ENCODE measurements around the gene PABPC4L.
"Not testable (repeated sequence)": the region's sequence is repeated elsewhere in the genome, so short reads cannot be mapped to it uniquely, and the experiment has no call there.

The PABPC4L gene

GRCh38 chr4:134201216-134202161, at the start of gene PABPC4L:
PABPC4L (minus strand) TSS chr4:134201789; CDS start chr4:134201019, 770 bp downstream.
- no peak for DNase-seq (ENCODE audit: low read depth in 2 of 2)

- DNase-seq (ENCODE audit: low read depth in 2 of 2), result no peak
Measured at GRCh38 chr4:134251322-134251721, 49.7 kb upstream of the PABPC4L start.

GRCh38 chr4:134243742-134244713, 42.4 kb upstream of the PABPC4L start:
- DNase-seq (ENCODE audit: low read depth in 2 of 2), result no peak

GRCh38 chr4:134219043-134219442, 17.5 kb upstream of the PABPC4L start:
- DNase-seq (ENCODE audit: low read depth in 2 of 2), result no peak

- DNase-seq (ENCODE audit: low read depth in 2 of 2), result no peak
Measured at GRCh38 chr4:134216411-134216810, 14.8 kb upstream of the PABPC4L start.

GRCh38 chr4:134215620-134216344, 14.2 kb upstream of the PABPC4L start:
- no peak for DNase-seq (ENCODE audit: low read depth in 2 of 2)

- DNase-seq (ENCODE audit: low read depth in 2 of 2), result not testable (repeated sequence)
Measured at GRCh38 chr4:134207955-134208354, 6.4 kb upstream of the PABPC4L start.

- no peak for DNase-seq (ENCODE audit: low read depth in 2 of 2)
Measured at GRCh38 chr4:134202166-134202956, 772 bp upstream of the PABPC4L start.

- DNase-seq (ENCODE audit: low read depth in 2 of 2), result no peak
Measured at GRCh38 chr4:134200811-134201215, 776 bp downstream of the PABPC4L start.

GRCh38 chr4:134189949-134190348, 11.6 kb downstream of the PABPC4L start:
- no peak for DNase-seq (ENCODE audit: low read depth in 2 of 2)

- no peak for DNase-seq (ENCODE audit: low read depth in 2 of 2)
Measured at GRCh38 chr4:134189480-134189879, 12.1 kb downstream of the PABPC4L start.

GRCh38 chr4:134178706-134179105, 22.9 kb downstream of the PABPC4L start:
- DNase-seq (ENCODE audit: low read depth in 2 of 2), result no peak

- no peak for DNase-seq (ENCODE audit: low read depth in 2 of 2)
Measured at GRCh38 chr4:134174271-134174670, 27.3 kb downstream of the PABPC4L start.

- no peak for DNase-seq (ENCODE audit: low read depth in 2 of 2)
Measured at GRCh38 chr4:134160211-134160610, 41.4 kb downstream of the PABPC4L start.

GRCh38 chr4:134154097-134154496, 47.5 kb downstream of the PABPC4L start:
- no peak for DNase-seq (ENCODE audit: low read depth in 2 of 2)

GRCh38 chr4:134147941-134148340, 53.6 kb downstream of the PABPC4L start:
- no peak for DNase-seq (ENCODE audit: low read depth in 2 of 2)
